Testis (tissue), 2 donors: ENCODE results near the gene HELZ.

Source experiments
- CTCF ChIP-seq, 3 experiments: fragments of 450-650 bp in 2 of 3; fragments of 200-600 bp in 1 of 3; sonication (generic) in 1 of 3; IDR thresholded peaks; one replicate each; pipeline ENCODE4 v1.5.1; 2016 to 2019; ENCODE audit warnings: antibody characterized with exemption in 3 of 3, mild to moderate bottlenecking in 2 of 3, moderate library complexity in 1 of 3
- POLR2A ChIP-seq: fragments of 450-650 bp; IDR thresholded peaks from one replicate; pipeline ENCODE4 v1.6.1; 2017; ENCODE audit warnings: antibody characterized with exemption, mild to moderate bottlenecking, moderate library complexity

DNA sequence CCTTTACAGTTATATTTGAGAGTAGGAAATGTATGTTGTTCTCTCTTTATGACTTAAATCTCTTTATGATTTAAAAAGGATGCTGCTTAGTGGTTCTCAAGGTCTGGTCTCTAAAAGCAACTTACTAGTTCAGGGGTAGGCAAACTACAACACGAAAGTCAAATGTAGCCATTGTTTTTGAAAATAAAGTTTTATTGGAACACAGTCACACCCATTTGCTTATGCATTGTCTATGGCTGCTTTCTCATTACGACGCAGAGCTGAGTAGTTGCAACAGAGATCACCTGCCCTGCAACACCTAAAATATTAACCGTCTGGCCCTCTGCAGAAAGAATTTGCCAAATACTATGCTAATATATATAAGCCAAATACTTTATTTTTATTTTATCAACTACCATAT, 58.2 kb downstream of the HELZ start:
- no peak for TF ChIP-seq CTCF (IDR thresholded peaks at IDR 0.05)
- TF ChIP-seq POLR2A = no peak
